Endothelial cell of umbilical vein (primary cell): ENCODE results near the gene BCAS3.

Experiments used
- CTCF ChIP-seq, 2 donors: IDR thresholded peaks; 1 replicate in 1 of 2; 2 replicates in 1 of 2; pipeline ENCODE4 v1.5.1; 2011; ENCODE audit warnings: low read length in 2 of 2, mild to moderate bottlenecking in 2 of 2, moderate library complexity in 2 of 2, control low read depth in 1 of 2, inconsistent platforms in 1 of 2, low read depth in 1 of 2; ENCODE audit not compliant: insufficient read depth in 1 of 2; ENCODE audit errors: extremely low read depth in 1 of 2
- POLR2A ChIP-seq: IDR thresholded peaks from 2 replicates; pipeline ENCODE4 v1.6.1; 2012; ENCODE audit warnings: low read depth, mild to moderate bottlenecking, control low read depth, low read length
- POLR2AphosphoS5 ChIP-seq: IDR thresholded peaks from 2 replicates; pipeline ENCODE4 v1.6.1; 2012; ENCODE audit warnings: low read depth, mild to moderate bottlenecking, control low read depth, low read length, moderate library complexity; ENCODE audit not compliant: insufficient read depth
- TF ChIP-seq, protein P1 (sequence below): IDR thresholded peaks from 2 replicates; pipeline ENCODE4 v1.6.1; 2011; ENCODE audit not compliant: insufficient read depth, insufficient read length

- TF ChIP-seq CTCF (IDR thresholded peaks at IDR 0.05; ENCODE audit: extremely low read depth in 1 of 2, insufficient read depth in 1 of 2, low read depth in 1 of 2, low read length in 2 of 2) (no peak), POLR2AphosphoS5 (no peak), POLR2A (no peak)
- TF ChIP-seq, protein P1, sequence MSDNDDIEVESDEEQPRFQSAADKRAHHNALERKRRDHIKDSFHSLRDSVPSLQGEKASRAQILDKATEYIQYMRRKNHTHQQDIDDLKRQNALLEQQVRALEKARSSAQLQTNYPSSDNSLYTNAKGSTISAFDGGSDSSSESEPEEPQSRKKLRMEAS: no peak
Observed at GRCh38 chr17:60809421-60809820, 131.8 kb downstream of the BCAS3 start.
